ENCODE results near the gene ACTA1.

Gene ACTA1

GRCh38 chr1:229407206-229408026, 26.5 kb downstream of the ACTA1 start:
- peak overlapping the region in 1 of 2 experiments; percentile 71 for H3K14ac ChIP-seq (ENCODE audit: low read length in 2 of 2)
- no peak overlapping the region for H2BK120ac ChIP-seq (ENCODE audit: low read depth, low read length)
- no peak overlapping the region for H3K27ac ChIP-seq (ENCODE audit: low read length, poor library complexity, severe bottlenecking)
- H3K27me3 ChIP-seq (ENCODE audit: control insufficient read depth in 1 of 2, insufficient read depth in 1 of 2, low read length in 2 of 2): peaks cover 54 to 79% of the 10 kb centered on the region in 2 experiments
- peaks cover 22% of the 10 kb centered on the region for H3K4me1 ChIP-seq (ENCODE audit: control insufficient read depth, insufficient read depth, low read depth, low read length)
- 20% methylated on average over 58 of the region's 68 CpGs for WGBS
- H2AFZ ChIP-seq (ENCODE audit: low read depth, low read length): no peak overlapping the region
- H2BK12ac ChIP-seq (ENCODE audit: low read length in 2 of 2): no peak overlapping the region
- no peak overlapping the region for H4K8ac ChIP-seq (ENCODE audit: low read length)
- no peak overlapping the region for H2BK5ac ChIP-seq (ENCODE audit: low read depth, low read length, poor library complexity, severe bottlenecking)
- peak overlapping the region in 1 of 2 experiments; percentile 29 for H3K23ac ChIP-seq (ENCODE audit: low read length in 2 of 2)
- H3K36me3 ChIP-seq (ENCODE audit: control insufficient read depth in 1 of 2, insufficient read depth in 2 of 2, low read depth in 1 of 2, low read length in 2 of 2): no peaks in the 10 kb centered on the region
- H3K79me1 ChIP-seq (replicated peaks; ENCODE audit: low read length, poor library complexity, severe bottlenecking): no peaks in the 10 kb centered on the region
- H3K4ac ChIP-seq (ENCODE audit: low read depth in 1 of 2, low read length in 2 of 2): no peak overlapping the region
- peak overlapping the region in 1 of 2 experiments; percentile 23 for H3K18ac ChIP-seq (ENCODE audit: low read depth in 1 of 2, low read length in 2 of 2)
- H4K91ac ChIP-seq (ENCODE audit: low read length): no peak overlapping the region
- H2AK5ac ChIP-seq (ENCODE audit: low read length, severe bottlenecking): no peak overlapping the region
- H3K9ac ChIP-seq (ENCODE audit: low read length): peak overlapping the region; percentile 22
- DNase-seq: peak; percentile 7
- no peaks in the 10 kb centered on the region for H3K9me3 ChIP-seq (ENCODE audit: control insufficient read depth, low read length)
- H2BK15ac ChIP-seq (ENCODE audit: low read depth, poor library complexity, severe bottlenecking): no peak overlapping the region
- H3K4me2 ChIP-seq (ENCODE audit: low read length, poor library complexity, severe bottlenecking): peak overlapping the region; percentile 46
- peak overlapping the region in 1 of 2 experiments; percentile 60 for H3K4me3 ChIP-seq (ENCODE audit: insufficient read depth in 1 of 2, low read depth in 1 of 2, low read length in 2 of 2)

DNA sequence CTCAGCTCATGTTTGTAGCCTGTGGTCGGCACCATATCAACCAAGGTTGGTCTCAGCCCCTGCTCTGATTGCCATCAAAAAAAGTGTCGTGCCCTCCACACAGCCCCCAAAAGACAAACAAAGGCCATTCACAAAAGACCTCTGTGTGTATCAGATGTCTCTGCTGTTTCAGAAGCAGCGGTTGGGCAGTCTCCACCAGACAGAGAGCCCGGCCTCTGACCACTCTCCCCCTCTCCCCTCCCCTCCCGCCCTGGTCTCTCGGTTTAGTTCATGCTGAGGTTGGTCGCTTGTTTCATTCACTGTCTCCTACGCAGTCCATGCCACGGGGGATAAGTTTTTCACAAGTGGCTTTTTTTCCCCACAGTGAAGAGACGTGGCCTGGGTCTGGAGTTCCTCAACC, 27.1 kb downstream of the ACTA1 start:
- 16% methylated on average over 10 of the region's 10 CpGs for WGBS
- Histone ChIP-seq H3K14ac (ENCODE audit: low read length in 2 of 2) (no peak overlapping the region), H3K9me3 (ENCODE audit: control insufficient read depth, low read length) (no peaks in the 10 kb centered on the region), H3K27ac (ENCODE audit: low read length, poor library complexity, severe bottlenecking) (no peak overlapping the region), H2BK12ac (ENCODE audit: low read length in 2 of 2) (no peak overlapping the region), H3K18ac (ENCODE audit: low read depth in 1 of 2, low read length in 2 of 2) (peak overlapping the region in 1 of 2 experiments; percentile 23), H3K23ac (ENCODE audit: low read length in 2 of 2) (no peak overlapping the region), H2AK5ac (ENCODE audit: low read length, severe bottlenecking) (no peak overlapping the region), H4K91ac (ENCODE audit: low read length) (no peak overlapping the region), H3K4ac (ENCODE audit: low read depth in 1 of 2, low read length in 2 of 2) (no peak overlapping the region), H2BK120ac (ENCODE audit: low read depth, low read length) (no peak overlapping the region), H3K4me3 (ENCODE audit: insufficient read depth in 1 of 2, low read depth in 1 of 2, low read length in 2 of 2) (no peak overlapping the region), H4K8ac (ENCODE audit: low read length) (no peak overlapping the region), H3K9ac (ENCODE audit: low read length) (no peak overlapping the region), H3K4me1 (ENCODE audit: control insufficient read depth, insufficient read depth, low read depth, low read length) (peaks cover 22% of the 10 kb centered on the region), H2BK15ac (ENCODE audit: low read depth, poor library complexity, severe bottlenecking) (no peak overlapping the region), H2AFZ (ENCODE audit: low read depth, low read length) (no peak overlapping the region), H3K36me3 (ENCODE audit: control insufficient read depth in 1 of 2, insufficient read depth in 2 of 2, low read depth in 1 of 2, low read length in 2 of 2) (no peaks in the 10 kb centered on the region), H3K27me3 (ENCODE audit: control insufficient read depth in 1 of 2, insufficient read depth in 1 of 2, low read length in 2 of 2) (peaks cover 59 to 79% of the 10 kb centered on the region in 2 experiments), H3K79me1 (replicated peaks; ENCODE audit: low read length, poor library complexity, severe bottlenecking) (no peaks in the 10 kb centered on the region), H3K4me2 (ENCODE audit: low read length, poor library complexity, severe bottlenecking) (peak overlapping the region; percentile 46), H2BK5ac (ENCODE audit: low read depth, low read length, poor library complexity, severe bottlenecking) (no peak overlapping the region)
- no peak for DNase-seq

DNA sequence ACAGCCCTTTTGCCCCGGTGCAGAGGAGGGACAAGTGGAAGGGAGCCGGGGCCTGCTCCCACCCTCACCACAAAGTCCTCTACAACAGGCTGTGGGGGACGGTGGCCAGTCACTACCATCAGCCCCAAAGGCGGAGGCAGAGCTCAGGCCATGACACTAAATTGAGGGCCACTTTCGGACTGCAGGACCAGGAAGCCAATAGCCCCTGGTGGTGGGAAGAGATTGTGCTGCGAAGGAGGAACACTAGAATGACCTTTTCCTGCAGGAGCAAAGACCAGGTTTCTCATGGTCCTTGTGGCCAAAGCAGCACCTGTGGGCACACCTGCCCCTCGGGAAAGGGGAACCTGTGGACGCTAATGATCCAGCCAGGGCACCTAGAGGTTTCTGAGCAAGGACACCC, 30.3 kb downstream of the ACTA1 start:
- H3K23ac ChIP-seq (ENCODE audit: low read length in 2 of 2): no peak overlapping the region
- no peaks in the 10 kb centered on the region for H3K36me3 ChIP-seq (ENCODE audit: control insufficient read depth in 1 of 2, insufficient read depth in 2 of 2, low read depth in 1 of 2, low read length in 2 of 2)
- H2BK12ac ChIP-seq (ENCODE audit: low read length in 2 of 2): no peak overlapping the region
- DNase-seq: no peak
- H3K4me3 ChIP-seq (ENCODE audit: insufficient read depth in 1 of 2, low read depth in 1 of 2, low read length in 2 of 2): no peak overlapping the region
- H4K8ac ChIP-seq (ENCODE audit: low read length): no peak overlapping the region
- peaks cover 56 to 77% of the 10 kb centered on the region in 2 experiments for H3K27me3 ChIP-seq (ENCODE audit: control insufficient read depth in 1 of 2, insufficient read depth in 1 of 2, low read length in 2 of 2)
- no peak overlapping the region for H3K18ac ChIP-seq (ENCODE audit: low read depth in 1 of 2, low read length in 2 of 2)
- H3K79me1 ChIP-seq (replicated peaks; ENCODE audit: low read length, poor library complexity, severe bottlenecking): no peaks in the 10 kb centered on the region
- no peak overlapping the region for H3K27ac ChIP-seq (ENCODE audit: low read length, poor library complexity, severe bottlenecking)
- H2BK120ac ChIP-seq (ENCODE audit: low read depth, low read length): no peak overlapping the region
- no peak overlapping the region for H2AK5ac ChIP-seq (ENCODE audit: low read length, severe bottlenecking)
- H2AFZ ChIP-seq (ENCODE audit: low read depth, low read length): no peak overlapping the region
- no peak overlapping the region for H3K14ac ChIP-seq (ENCODE audit: low read length in 2 of 2)
- WGBS: 85% methylated on average over 8 of the region's 8 CpGs
- H2BK5ac ChIP-seq (ENCODE audit: low read depth, low read length, poor library complexity, severe bottlenecking): no peak overlapping the region
- peaks cover 10% of the 10 kb centered on the region for H3K4me1 ChIP-seq (ENCODE audit: control insufficient read depth, insufficient read depth, low read depth, low read length)
- no peaks in the 10 kb centered on the region for H3K9me3 ChIP-seq (ENCODE audit: control insufficient read depth, low read length)
- H2BK15ac ChIP-seq (ENCODE audit: low read depth, poor library complexity, severe bottlenecking): no peak overlapping the region
- no peak overlapping the region for H4K91ac ChIP-seq (ENCODE audit: low read length)
- H3K4me2 ChIP-seq (ENCODE audit: low read length, poor library complexity, severe bottlenecking): no peak overlapping the region
- H3K9ac ChIP-seq (ENCODE audit: low read length): no peak overlapping the region
- H3K4ac ChIP-seq (ENCODE audit: low read depth in 1 of 2, low read length in 2 of 2): no peak overlapping the region

DNA sequence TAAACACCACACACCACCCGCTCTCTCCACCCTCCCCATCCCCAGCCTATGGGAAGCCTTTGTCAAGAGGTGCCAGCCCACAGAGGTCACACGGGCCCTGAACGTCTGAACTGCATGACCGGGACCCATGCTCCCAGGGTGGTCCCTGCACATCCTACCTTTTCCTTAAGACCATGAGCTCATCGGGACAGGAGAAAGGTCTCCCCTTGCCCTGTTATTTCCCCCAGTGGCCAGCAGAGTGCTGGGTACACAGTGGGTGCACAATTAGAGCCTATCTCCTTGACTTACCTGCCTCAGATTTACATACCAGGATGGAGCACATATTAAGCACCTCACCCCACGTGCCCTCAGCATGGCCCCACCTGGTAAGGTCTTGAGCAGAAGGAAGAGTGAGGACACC, 30.9 kb downstream of the ACTA1 start:
- no peak for DNase-seq
- no peaks in the 10 kb centered on the region for H3K36me3 ChIP-seq (ENCODE audit: control insufficient read depth in 1 of 2, insufficient read depth in 2 of 2, low read depth in 1 of 2, low read length in 2 of 2)

More for the DNA sequence above, 30.9 kb downstream of the ACTA1 start:
- Histone ChIP-seq H3K14ac (ENCODE audit: low read length in 2 of 2) (no peak overlapping the region), H3K79me1 (replicated peaks; ENCODE audit: low read length, poor library complexity, severe bottlenecking) (no peaks in the 10 kb centered on the region), H3K18ac (ENCODE audit: low read depth in 1 of 2, low read length in 2 of 2) (no peak overlapping the region), H3K4me2 (ENCODE audit: low read length, poor library complexity, severe bottlenecking) (no peak overlapping the region), H3K27me3 (ENCODE audit: control insufficient read depth in 1 of 2, insufficient read depth in 1 of 2, low read length in 2 of 2) (peaks cover 53 to 74% of the 10 kb centered on the region in 2 experiments), H4K91ac (ENCODE audit: low read length) (no peak overlapping the region), H3K4me1 (ENCODE audit: control insufficient read depth, insufficient read depth, low read depth, low read length) (peaks cover 10% of the 10 kb centered on the region), H2AK5ac (ENCODE audit: low read length, severe bottlenecking) (no peak overlapping the region), H3K4ac (ENCODE audit: low read depth in 1 of 2, low read length in 2 of 2) (no peak overlapping the region), H2AFZ (ENCODE audit: low read depth, low read length) (no peak overlapping the region), H3K4me3 (ENCODE audit: insufficient read depth in 1 of 2, low read depth in 1 of 2, low read length in 2 of 2) (no peak overlapping the region), H2BK15ac (ENCODE audit: low read depth, poor library complexity, severe bottlenecking) (no peak overlapping the region), H2BK12ac (ENCODE audit: low read length in 2 of 2) (no peak overlapping the region), H3K9me3 (ENCODE audit: control insufficient read depth, low read length) (no peaks in the 10 kb centered on the region), H2BK5ac (ENCODE audit: low read depth, low read length, poor library complexity, severe bottlenecking) (no peak overlapping the region), H4K8ac (ENCODE audit: low read length) (no peak overlapping the region), H2BK120ac (ENCODE audit: low read depth, low read length) (no peak overlapping the region), H3K9ac (ENCODE audit: low read length) (no peak overlapping the region), H3K27ac (ENCODE audit: low read length, poor library complexity, severe bottlenecking) (no peak overlapping the region), H3K23ac (ENCODE audit: low read length in 2 of 2) (no peak overlapping the region)
- 86% methylated on average over 6 of the region's 6 CpGs for WGBS

Measured in mesenchymal stem cell (in vitro differentiated cells and primary cell).